ENCODE results near the gene ATOH7.
"Not testable (repeated sequence)": the region's sequence is repeated elsewhere in the genome, so short reads cannot be mapped to it uniquely, and the experiment has no call there.

The ATOH7 gene

GRCh38 chr10:68235581-68235980 is 3.7 kb upstream of the ATOH7 start:
- no peak for DNase-seq

- DNase-seq = no peak
Measured at GRCh38 chr10:68235111-68235510, 3.2 kb upstream of the ATOH7 start.

- no peak for DNase-seq
Measured at GRCh38 chr10:68233046-68233445, 1.1 kb upstream of the ATOH7 start.

- DNase-seq = no peak
Measured at GRCh38 chr10:68231106-68231816, 652 bp downstream of the ATOH7 start.

- no peak for DNase-seq
Measured at GRCh38 chr10:68230268-68230667, 1.6 kb downstream of the ATOH7 start.

- no peak for DNase-seq
Measured at GRCh38 chr10:68224810-68225209, 7.1 kb downstream of the ATOH7 start.

GRCh38 chr10:68223535-68224165 is 8.3 kb downstream of the ATOH7 start:
- no peak for DNase-seq

GRCh38 chr10:68222391-68222790 is 9.5 kb downstream of the ATOH7 start:
- no peak for DNase-seq

- DNase-seq = no peak
Measured at GRCh38 chr10:68221196-68221595, 10.7 kb downstream of the ATOH7 start.

GRCh38 chr10:68218786-68219185 is 13.1 kb downstream of the ATOH7 start:
- no peak for DNase-seq

- no peak for DNase-seq
Measured at GRCh38 chr10:68212721-68213352, 19.1 kb downstream of the ATOH7 start.

- no peak for DNase-seq
Measured at GRCh38 chr10:68211669-68212068, 20.2 kb downstream of the ATOH7 start.

- no peak for DNase-seq
Measured at GRCh38 chr10:68208424-68209042, 23.4 kb downstream of the ATOH7 start.

GRCh38 chr10:68202960-68203353 is 29.0 kb downstream of the ATOH7 start:
- no peak for DNase-seq

GRCh38 chr10:68196701-68197100 is 35.2 kb downstream of the ATOH7 start:
- no peak for DNase-seq

GRCh38 chr10:68195776-68196175 is 36.1 kb downstream of the ATOH7 start:
- DNase-seq = not testable (repeated sequence)

GRCh38 chr10:68194290-68194689 is 37.6 kb downstream of the ATOH7 start:
- no peak for DNase-seq

- no peak for DNase-seq
Measured at GRCh38 chr10:68192113-68192512, 39.8 kb downstream of the ATOH7 start.

- no peak for DNase-seq
Measured at GRCh38 chr10:68188835-68189234, 43.1 kb downstream of the ATOH7 start.

- DNase-seq = no peak
Measured at GRCh38 chr10:68185085-68185484, 46.8 kb downstream of the ATOH7 start.

GRCh38 chr10:68184546-68184945 is 47.4 kb downstream of the ATOH7 start:
- DNase-seq = no peak

Data from cortex of kidney (tissue), 1 donor.